Breast epithelium (tissue), 4 donors: Measurements from ENCODE around the gene SRGAP3. TPM values are rescaled to one million over a fixed set of nuclear protein-coding genes. Genes with fewer than 3 reads are reported as not detected.
"Not testable (repeated sequence)": the region's sequence is repeated elsewhere in the genome, so short reads cannot be mapped to it uniquely, and the experiment has no call there.

Experiments
- DNase-seq, 2 donors: peaks; one replicate each; pipeline ENCODE4 v3.0.0-alpha.2; 2019; ENCODE audit warnings: low spot score in 2 of 2
- H3K27ac ChIP-seq, 2 donors: fragments of 200-600 bp; sonication (generic) in 1 of 2; one replicate each; pipeline ENCODE4 v1.5.1; 2016 to 2019; ENCODE audit warnings: mild to moderate bottlenecking in 1 of 2
- H3K27me3 ChIP-seq, 2 donors: fragments of 200-600 bp; sonication (generic) in 1 of 2; one replicate each; pipeline versions ENCODE4 v1.5.1 to v1.6.0; 2017 to 2019; ENCODE audit warnings: control low read depth in 1 of 2, mild to moderate bottlenecking in 1 of 2
- H3K36me3 ChIP-seq: fragments of 200-600 bp; one replicate; pipeline ENCODE4 v1.5.1; 2019
- H3K4me1 ChIP-seq, 2 donors: fragments of 200-600 bp; sonication (generic); one replicate each; pipeline ENCODE4 v1.5.1; 2016 to 2019; ENCODE audit warnings: control low read depth in 1 of 2
- H3K4me3 ChIP-seq, 3 donors: fragments of 200-600 bp; sonication (generic); 1 replicate in 2 of 3; 2 replicates in 1 of 3; pipeline ENCODE4 v1.5.1; 2016 to 2019; ENCODE audit warnings: mild to moderate bottlenecking in 3 of 3, moderate library complexity in 2 of 3
- H3K9me3 ChIP-seq, 2 donors: fragments of 200-600 bp; sonication (generic) in 1 of 2; one replicate each; pipeline ENCODE4 v1.5.1; 2016 to 2019; ENCODE audit warnings: control low read depth in 1 of 2
- POLR2A ChIP-seq: fragments of 450-650 bp; IDR thresholded peaks from one replicate; pipeline ENCODE4 v1.6.1; 2016; ENCODE audit warnings: antibody characterized with exemption, mild to moderate bottlenecking, moderate library complexity
- POLR2AphosphoS5 ChIP-seq, 3 donors: sonication (generic); formaldehyde crosslinking; IDR thresholded peaks; one replicate each; pipeline ENCODE4 v1.6.1; 2017; ENCODE audit warnings: antibody characterized with exemption in 3 of 3
- intact Hi-C: fragments of 100-400 bp; cut with DNase I; formaldehyde crosslinking; loops from one replicate; pipeline ENCODE4 v1.15.1; 2023; ENCODE audit warnings: low total_unique reads
- total RNA-seq, 3 donors: library from RNA; depleted of rRNA; stranded (reverse); fragments of >200 nt; gene quantifications; one replicate each; pipeline ENCODE4 v1.1.0, GENCODE V29; 2016
- TF ChIP-seq, protein P1 (sequence below), 3 donors: fragments of 450-650 bp; IDR thresholded peaks; one replicate each; pipeline ENCODE4 v1.5.1; 2016 to 2017; ENCODE audit warnings: antibody characterized with exemption in 3 of 3, mild to moderate bottlenecking in 3 of 3, moderate library complexity in 3 of 3

SRGAP3 gene
- total RNA-seq, 3 donors from 2014 or later = 13.6 to 21.5 (median 19.0) TPM

DNA sequence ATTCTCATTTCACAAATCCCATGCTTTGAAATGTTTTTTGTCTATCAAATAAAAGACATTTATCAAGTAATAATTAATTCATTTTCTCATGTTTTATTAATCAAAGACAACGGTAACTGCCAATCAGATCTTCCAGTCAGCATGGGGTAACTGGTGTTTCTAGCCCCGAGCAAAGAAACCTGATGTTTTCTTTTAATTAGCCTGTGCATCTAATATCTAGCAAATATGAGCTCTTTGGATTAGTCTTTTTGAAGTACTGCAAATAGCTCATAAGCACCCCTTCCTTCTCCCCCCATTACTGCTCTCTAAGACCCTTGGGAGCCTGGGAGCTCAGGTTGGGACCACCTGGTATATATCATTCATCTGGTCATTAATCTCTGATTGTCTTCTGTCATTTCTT lies 43.1 kb upstream of the SRGAP3 start:
- Histone ChIP-seq H3K36me3 (no peaks in the 10 kb centered on the region), H3K4me1 (no peaks in the 10 kb centered on the region), H3K27ac (no peak overlapping the region), H3K9me3 (no peaks in the 10 kb centered on the region), H3K4me3 (no peak overlapping the region), H3K27me3 (no peaks in the 10 kb centered on the region)
- intact Hi-C loops = no loop called here
- DNase-seq = no peak
- TF ChIP-seq POLR2AphosphoS5 (IDR thresholded peaks at IDR 0.05) (no peak), POLR2A (no peak)
- TF ChIP-seq, protein P1, sequence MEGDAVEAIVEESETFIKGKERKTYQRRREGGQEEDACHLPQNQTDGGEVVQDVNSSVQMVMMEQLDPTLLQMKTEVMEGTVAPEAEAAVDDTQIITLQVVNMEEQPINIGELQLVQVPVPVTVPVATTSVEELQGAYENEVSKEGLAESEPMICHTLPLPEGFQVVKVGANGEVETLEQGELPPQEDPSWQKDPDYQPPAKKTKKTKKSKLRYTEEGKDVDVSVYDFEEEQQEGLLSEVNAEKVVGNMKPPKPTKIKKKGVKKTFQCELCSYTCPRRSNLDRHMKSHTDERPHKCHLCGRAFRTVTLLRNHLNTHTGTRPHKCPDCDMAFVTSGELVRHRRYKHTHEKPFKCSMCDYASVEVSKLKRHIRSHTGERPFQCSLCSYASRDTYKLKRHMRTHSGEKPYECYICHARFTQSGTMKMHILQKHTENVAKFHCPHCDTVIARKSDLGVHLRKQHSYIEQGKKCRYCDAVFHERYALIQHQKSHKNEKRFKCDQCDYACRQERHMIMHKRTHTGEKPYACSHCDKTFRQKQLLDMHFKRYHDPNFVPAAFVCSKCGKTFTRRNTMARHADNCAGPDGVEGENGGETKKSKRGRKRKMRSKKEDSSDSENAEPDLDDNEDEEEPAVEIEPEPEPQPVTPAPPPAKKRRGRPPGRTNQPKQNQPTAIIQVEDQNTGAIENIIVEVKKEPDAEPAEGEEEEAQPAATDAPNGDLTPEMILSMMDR (IDR thresholded peaks at IDR 0.05) = no peak

DNA sequence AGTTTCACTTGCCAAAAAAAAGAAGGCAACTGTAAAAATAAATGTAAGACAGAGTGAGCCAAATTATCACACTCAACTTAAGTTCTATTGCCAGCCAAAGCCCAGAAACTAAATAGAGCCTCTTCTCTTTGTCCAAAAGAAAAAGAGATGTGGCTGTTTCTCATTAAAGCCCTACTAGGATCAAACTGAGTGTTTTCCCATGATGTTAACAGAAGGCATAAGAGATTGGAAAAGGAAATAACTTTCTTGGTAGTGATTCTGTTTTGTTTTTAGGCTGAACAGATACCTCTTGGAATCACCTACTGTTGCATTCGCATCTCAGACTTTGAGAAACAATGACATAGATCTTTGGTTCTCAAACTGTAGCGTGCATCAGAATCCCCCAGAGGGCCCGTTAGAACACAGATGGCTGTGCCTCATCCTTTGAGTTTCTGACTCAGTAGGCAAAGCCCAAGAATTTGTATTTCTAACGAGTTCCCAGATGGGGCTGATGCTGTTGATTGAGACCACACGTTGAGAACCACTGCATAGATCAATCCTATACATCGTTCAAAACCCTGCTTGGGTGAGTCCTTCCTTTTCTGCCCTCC lies 42.5 kb upstream of the SRGAP3 start:
- intact Hi-C loops = no loop called here
- no peaks in the 10 kb centered on the region for H3K9me3 ChIP-seq
- no peak overlapping the region for H3K27ac ChIP-seq
- no peaks in the 10 kb centered on the region for H3K4me1 ChIP-seq
- TF ChIP-seq, protein P1 (IDR thresholded peaks at IDR 0.05) = no peak
- no peak for TF ChIP-seq POLR2A
- TF ChIP-seq POLR2AphosphoS5 (IDR thresholded peaks at IDR 0.05) = no peak
- no peaks in the 10 kb centered on the region for H3K27me3 ChIP-seq
- DNase-seq = no peak
- no peak overlapping the region for H3K4me3 ChIP-seq
- no peaks in the 10 kb centered on the region for H3K36me3 ChIP-seq

DNA sequence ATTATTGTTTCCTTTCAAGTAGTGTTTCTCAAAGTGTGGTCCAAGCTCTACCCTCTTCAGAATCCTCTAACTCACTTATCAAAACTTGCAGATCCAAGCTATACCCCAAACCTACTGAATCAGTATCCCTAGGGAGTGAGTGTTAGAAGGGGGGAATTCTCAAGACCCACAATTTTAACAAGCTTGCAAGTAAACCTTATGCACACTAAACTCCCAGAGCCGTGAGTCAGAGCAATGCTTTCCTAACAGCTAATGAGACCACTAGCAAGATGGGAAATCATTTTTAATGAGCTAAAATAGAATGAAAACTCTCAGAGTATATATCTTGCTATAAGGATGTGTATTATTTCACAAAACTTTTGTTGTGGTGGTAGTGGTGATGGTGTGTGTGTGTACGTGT lies 41.1 kb upstream of the SRGAP3 start:
- TF ChIP-seq, protein P1 (IDR thresholded peaks at IDR 0.05) = no peak
- TF ChIP-seq POLR2AphosphoS5 (IDR thresholded peaks at IDR 0.05) (no peak), POLR2A (no peak)
- no peaks in the 10 kb centered on the region for H3K27me3 ChIP-seq
- H3K36me3 ChIP-seq = no peaks in the 10 kb centered on the region
- H3K27ac ChIP-seq = no peak overlapping the region
- no peaks in the 10 kb centered on the region for H3K4me1 ChIP-seq
- DNase-seq = no peak
- intact Hi-C loops = no loop called here
- no peaks in the 10 kb centered on the region for H3K9me3 ChIP-seq
- H3K4me3 ChIP-seq = no peak overlapping the region

DNA sequence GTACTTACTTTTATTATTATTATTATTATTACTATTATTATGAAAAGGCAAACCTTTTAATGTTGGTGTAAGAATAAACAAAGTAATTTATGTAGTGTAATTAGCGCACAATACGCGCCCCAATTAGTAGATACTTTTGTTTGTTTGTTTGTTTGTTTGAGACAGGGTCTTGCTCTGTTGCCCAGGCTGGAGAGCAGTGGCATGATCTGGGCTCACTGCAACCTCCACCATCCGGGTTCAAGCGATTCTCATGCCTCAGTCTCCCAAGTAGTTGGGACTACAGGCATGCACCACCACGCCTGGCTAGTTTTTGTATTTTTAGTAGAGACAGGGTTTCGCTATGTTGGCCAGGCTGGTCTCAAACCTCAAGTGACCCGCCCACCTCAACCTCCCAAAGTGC lies 32.1 kb upstream of the SRGAP3 start:
- H3K9me3 ChIP-seq, H3K4me3 ChIP-seq, DNase-seq, H3K36me3 ChIP-seq, H3K4me1 ChIP-seq, intact Hi-C loops, H3K27ac ChIP-seq, H3K27me3 ChIP-seq: not testable (repeated sequence)

DNA sequence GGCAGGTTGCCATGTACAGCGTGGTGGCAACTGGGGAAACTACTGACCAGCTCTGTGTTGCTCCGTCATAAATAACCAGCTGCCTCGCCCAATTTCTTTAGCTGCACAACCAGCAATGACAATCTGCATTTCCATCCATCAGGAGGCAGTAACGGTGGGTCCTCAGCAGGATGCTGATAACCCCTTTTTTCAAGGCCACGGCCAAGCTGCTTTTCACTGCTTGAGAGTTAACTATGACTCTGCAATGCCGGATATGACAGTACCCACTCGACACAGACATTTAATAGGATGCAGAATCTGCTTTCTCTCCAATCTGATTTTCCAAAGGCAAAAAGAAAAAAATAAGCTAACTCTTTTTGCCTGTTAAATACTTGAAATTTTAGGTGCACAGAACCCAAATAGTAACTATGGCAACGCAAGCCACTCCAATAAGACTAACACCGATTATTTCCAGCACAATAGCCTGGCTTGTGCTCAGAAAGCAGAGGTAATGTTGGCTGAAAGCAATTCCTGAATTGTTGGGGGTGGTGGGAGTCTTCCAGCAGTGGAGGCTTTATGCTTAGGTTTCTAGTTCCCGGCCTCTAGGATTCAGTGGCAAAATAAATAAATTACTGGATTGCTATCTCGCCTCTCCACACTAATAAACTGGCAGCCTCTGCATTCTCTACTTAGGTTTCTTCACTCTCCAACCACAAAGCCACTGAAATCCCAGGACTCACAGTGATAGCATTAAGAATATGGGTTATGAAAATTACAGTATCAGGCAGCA lies 31.2 kb upstream of the SRGAP3 start:
- no peaks in the 10 kb centered on the region for H3K27me3 ChIP-seq
- no peak overlapping the region for H3K27ac ChIP-seq
- no peak for DNase-seq
- no peak overlapping the region for H3K4me3 ChIP-seq
- no peaks in the 10 kb centered on the region for H3K4me1 ChIP-seq
- no peak for TF ChIP-seq POLR2AphosphoS5 (IDR thresholded peaks at IDR 0.05)
- intact Hi-C loops = no loop called here
- no peaks in the 10 kb centered on the region for H3K9me3 ChIP-seq
- no peaks in the 10 kb centered on the region for H3K36me3 ChIP-seq

DNA sequence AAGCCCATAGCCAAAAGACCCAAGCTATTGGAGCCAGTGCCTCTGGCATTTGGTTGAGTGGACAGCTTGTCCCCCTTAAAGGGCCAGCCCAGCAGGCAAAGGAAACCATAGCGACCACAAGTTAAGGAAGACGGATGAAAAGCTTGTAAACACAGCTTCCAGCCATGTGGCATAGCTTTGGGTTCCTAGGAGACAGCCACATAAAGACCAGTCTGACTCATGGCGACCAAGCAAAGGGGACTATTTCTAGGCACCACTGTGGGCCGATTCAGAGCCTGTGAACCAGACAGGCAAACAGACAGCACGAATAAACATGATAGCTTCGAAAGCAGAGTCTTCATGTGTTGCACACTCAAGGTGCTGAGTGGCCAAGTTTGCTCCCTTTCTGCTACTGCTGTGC lies 30.5 kb upstream of the SRGAP3 start:
- Histone ChIP-seq H3K4me1 (no peaks in the 10 kb centered on the region), H3K9me3 (no peaks in the 10 kb centered on the region), H3K36me3 (no peaks in the 10 kb centered on the region), H3K27ac (no peak overlapping the region), H3K4me3 (no peak overlapping the region), H3K27me3 (no peaks in the 10 kb centered on the region)
- no peak for TF ChIP-seq POLR2A
- no peak for TF ChIP-seq POLR2AphosphoS5 (IDR thresholded peaks at IDR 0.05)
- TF ChIP-seq, protein P1 (IDR thresholded peaks at IDR 0.05) = no peak
- intact Hi-C loops = no loop called here
- DNase-seq = no peak
